Activated CD4-positive, alpha-beta T cell treated with anti-CD3 and anti-CD28 coated beads for 36 hours (primary cell): Measurements from ENCODE around the gene PKLR. TPM values are rescaled to one million over a fixed set of nuclear protein-coding genes. Genes with fewer than 3 reads are reported as not detected.

Source experiments
- ATAC-seq: fragments of 200-7000 bp; cut with Tn5 transposase; one replicate; pipeline ENCODE4 v1.10.0; 2021; ENCODE audit warnings: mild to moderate bottlenecking, moderate library complexity
- CTCF ChIA-PET: fragments of 350-600 bp; sonication (Branson Sonifier 250); formaldehyde crosslinking; loops from one replicate; lab custom pipeline; 2021; ENCODE audit warnings: antibody characterized with exemption; lab: Charles Lee
- POLR2A ChIA-PET: fragments of 350-600 bp; sonication (Branson Sonifier 250); formaldehyde crosslinking; loops from one replicate; lab custom pipeline; 2021; ENCODE audit warnings: antibody characterized with exemption, inconsistent platforms; lab: Charles Lee
- DNase-seq: peaks from one replicate; pipeline ENCODE4 v3.0.0-alpha.2; 2020
- H3K27ac Mint-ChIP-seq: one replicate; pipeline ENCODE4 v1.8.0; 2021; ENCODE audit warnings: mixed read lengths
- H3K27me3 Mint-ChIP-seq: one replicate; pipeline ENCODE4 v1.8.0; 2021; ENCODE audit warnings: mixed read lengths
- H3K36me3 Mint-ChIP-seq: one replicate; pipeline ENCODE4 v1.8.0; 2021; ENCODE audit warnings: low read depth, mixed read lengths
- H3K4me1 Mint-ChIP-seq: one replicate; pipeline ENCODE4 v1.8.0; 2021; ENCODE audit warnings: mixed read lengths
- H3K4me3 Mint-ChIP-seq: one replicate; pipeline ENCODE4 v1.8.0; 2021; ENCODE audit warnings: mild to moderate bottlenecking, moderate library complexity, mixed read lengths
- H3K9me3 Mint-ChIP-seq: one replicate; pipeline ENCODE4 v1.8.0; 2021; ENCODE audit warnings: low read depth, mixed read lengths
- intact Hi-C, 2 experiments: fragments of 100-400 bp; cut with DNase I in 1 of 2; cut with micrococcal nuclease in 1 of 2; formaldehyde crosslinking; loops; one replicate each; pipeline versions ENCODE4 v1.14.2 to v1.15.1; 2022 to 2024; cut with DNase I, micrococcal nuclease
- total RNA-seq, 2 experiments: library from RNA; stranded (reverse); gene quantifications; one replicate each; pipeline ENCODE4 v1.2.3, GENCODE V29; 2021

The PKLR gene
- total RNA-seq, 2 experiments from 2014 or later: not detected

DNA sequence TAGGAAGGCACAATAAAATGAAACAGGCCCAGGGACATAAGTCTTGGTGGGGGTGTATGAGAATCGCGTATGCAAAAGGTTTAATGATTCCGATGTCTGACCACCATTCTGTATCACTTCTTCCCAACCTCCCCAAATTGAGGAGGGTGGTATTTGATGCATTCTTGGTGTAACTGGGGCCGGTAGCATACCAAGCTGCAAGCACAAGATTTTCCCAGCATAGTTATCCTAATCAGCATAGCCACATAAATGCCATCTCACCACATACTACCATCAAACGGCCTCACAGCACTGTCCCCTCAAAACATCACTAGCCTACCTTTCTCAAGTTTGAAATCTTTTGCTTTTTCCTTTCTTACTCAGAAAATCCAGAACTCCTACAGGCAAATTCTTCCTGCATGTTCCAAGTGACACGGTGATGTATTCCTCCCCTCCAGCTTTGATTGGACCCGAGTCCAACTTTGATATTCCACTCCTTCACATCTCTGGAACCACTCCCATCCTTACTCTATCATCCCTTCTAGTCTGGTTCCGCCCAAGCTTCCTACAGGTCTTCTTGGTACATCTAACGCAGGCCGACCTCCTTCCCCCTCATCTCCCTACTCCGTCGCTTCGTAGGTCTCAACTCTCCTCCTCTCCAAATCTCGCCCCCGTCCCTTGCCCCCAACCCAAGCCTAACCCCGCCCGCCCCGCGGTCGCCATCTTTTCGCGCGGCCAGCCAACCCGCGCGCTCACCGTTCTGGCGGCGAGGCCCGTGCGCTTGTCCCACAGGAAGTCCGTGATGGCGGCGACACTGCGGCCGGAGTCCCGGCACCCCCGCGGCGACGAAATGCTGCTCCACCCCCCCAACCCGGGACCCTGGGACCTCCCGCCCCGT, 28.5 kb downstream of the PKLR start:
- DNase-seq (no peak), ATAC-seq (peak; percentile 45)
- Mint-ChIP-seq H3K27ac (peak overlapping the region; percentile 90), H3K27me3 (no peaks in the 10 kb centered on the region), H3K36me3 (peaks cover 45% of the 10 kb centered on the region), H3K4me1 (peaks cover 40% of the 10 kb centered on the region), H3K9me3 (no peaks in the 10 kb centered on the region), H3K4me3 (peak overlapping the region; percentile 91)
- intact Hi-C loops: loop anchor here (1.0 to 2.0 kb wide), 9 partner anchors 10 to 585 kb away; partner anchors contain the start of genes SCAMP3 (in 2 of the 2), ENTREP3 (in 1 of the 2), FDPS (in 1 of the 2) and GON4L (in 1 of the 2)
- CTCF ChIA-PET: interaction anchor here (0.9 to 5.6 kb wide), 8 partner anchors 10 to 100 kb away, joined by 3 to 34 read pairs (median 4); partner anchors contain the start of genes KRTCAP2, RUSC1 and SCAMP3
- POLR2A ChIA-PET: interaction anchor here (0.5 to 2.3 kb wide), 12 partner anchors 9 to 290 kb away, joined by 3 to 10 read pairs (median 4); partner anchors contain the start of genes ASH1L, ENTREP3, FDPS and KRTCAP2

DNA sequence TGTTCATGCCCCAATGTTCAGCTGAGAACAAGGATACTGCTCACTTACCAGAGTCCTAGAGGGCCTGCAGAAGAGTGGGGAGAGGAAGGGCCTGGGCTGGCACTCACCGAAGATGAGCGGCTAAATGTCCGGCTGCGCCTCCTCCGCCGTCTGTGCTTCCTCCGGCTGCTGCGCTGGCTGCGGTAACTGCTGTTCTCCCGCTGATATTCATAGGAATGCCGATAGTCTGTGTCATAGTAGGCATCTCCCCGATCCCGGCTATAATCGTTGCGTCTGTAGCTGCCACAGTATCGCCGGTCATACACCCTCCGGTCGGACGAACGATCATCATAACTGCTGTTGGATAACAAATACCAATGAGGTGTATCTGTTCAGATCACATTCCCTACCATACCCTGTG, 31.9 kb downstream of the PKLR start:
- no peak overlapping the region for H3K27ac Mint-ChIP-seq
- H3K4me3 Mint-ChIP-seq: no peak overlapping the region
- no peak for ATAC-seq
- no peaks in the 10 kb centered on the region for H3K27me3 Mint-ChIP-seq
- peaks cover 73% of the 10 kb centered on the region for H3K36me3 Mint-ChIP-seq
- no peaks in the 10 kb centered on the region for H3K9me3 Mint-ChIP-seq
- CTCF ChIA-PET: interaction anchor here (0.6 to 5.6 kb wide), 3 partner anchors 9 to 1226 kb away, joined by 3 to 34 read pairs (median 8); no protein-coding TSS in a partner anchor
- intact Hi-C loops: no loop called here
- POLR2A ChIA-PET: no interaction called here
- no peak for DNase-seq
- peaks cover 29% of the 10 kb centered on the region for H3K4me1 Mint-ChIP-seq

DNA sequence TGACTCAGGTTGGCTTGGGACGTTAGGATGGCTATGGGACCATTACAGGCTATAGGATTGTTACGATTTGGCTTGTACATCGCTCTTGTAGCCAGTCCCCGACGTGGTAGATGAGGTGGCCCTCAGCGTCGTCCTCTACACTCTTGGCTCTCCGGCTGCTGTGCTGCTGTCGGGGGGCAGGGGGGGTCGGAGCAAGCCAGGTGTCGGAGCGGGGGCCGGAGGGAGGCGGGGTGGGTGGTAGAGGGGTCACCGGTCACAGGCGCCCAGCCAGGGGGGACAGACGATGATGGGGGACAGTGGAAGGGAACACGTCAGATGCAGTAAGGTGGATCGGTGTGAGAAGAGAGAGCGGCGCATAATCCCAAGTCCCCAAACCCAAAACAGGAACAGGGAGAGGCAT, 32.6 kb downstream of the PKLR start:
- ATAC-seq: no peak
- H3K9me3 Mint-ChIP-seq: no peaks in the 10 kb centered on the region
- no peak overlapping the region for H3K27ac Mint-ChIP-seq
- no peaks in the 10 kb centered on the region for H3K27me3 Mint-ChIP-seq
- intact Hi-C loops: no loop called here
- peaks cover 79% of the 10 kb centered on the region for H3K36me3 Mint-ChIP-seq
- ChIA-PET CTCF (interaction anchor here (0.6 kb wide), 1 partner anchor 252 kb away, joined by 3 read pairs; no protein-coding TSS in a partner anchor), POLR2A (no interaction called here)
- no peak for DNase-seq
- H3K4me3 Mint-ChIP-seq: no peak overlapping the region
- H3K4me1 Mint-ChIP-seq: peaks cover 25% of the 10 kb centered on the region

DNA sequence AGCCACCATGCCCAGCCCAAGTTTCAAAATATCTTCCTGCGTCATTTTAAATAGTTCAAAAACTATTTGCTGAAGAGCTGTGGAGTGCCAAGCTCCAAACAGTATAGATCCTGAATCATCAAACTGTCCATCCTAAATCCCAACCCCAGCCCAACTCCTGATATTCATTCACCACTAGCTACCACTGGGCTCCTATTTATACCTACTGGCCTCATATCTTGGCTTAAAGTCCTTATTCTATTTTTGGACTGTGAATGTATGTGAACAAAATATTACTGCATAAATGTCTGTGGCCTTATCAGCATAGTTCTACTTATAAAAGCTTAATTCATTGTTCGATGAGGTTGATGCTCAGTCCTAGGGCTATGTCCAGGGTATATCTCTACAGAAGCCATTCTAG, 33.9 kb downstream of the PKLR start:
- H3K27ac Mint-ChIP-seq: no peak overlapping the region

DNA sequence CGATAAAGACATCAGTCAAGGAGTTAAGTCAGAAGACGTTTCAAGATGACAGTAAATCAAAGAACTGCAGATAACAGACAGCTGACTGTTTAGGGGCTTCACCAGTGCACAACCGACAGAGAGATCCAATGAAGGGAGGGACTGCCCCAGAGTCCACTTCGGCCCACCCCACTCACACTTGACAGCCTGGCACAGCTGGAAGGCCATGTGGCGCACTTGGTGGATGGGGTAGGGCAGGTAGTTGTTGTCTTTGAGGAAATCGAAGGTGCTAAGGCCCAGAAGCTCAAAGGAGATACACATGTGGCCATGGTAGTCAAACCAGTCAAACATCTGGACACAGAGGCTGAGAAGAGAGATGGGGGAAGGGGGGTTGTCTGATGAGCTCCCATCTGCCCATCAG, 34.7 kb downstream of the PKLR start:
- CTCF ChIA-PET: interaction anchor here (1.1 to 4.4 kb wide), 4 partner anchors 9 to 73 kb away, joined by 5 to 25 read pairs (median 5); no protein-coding TSS in a partner anchor
- Mint-ChIP-seq H3K36me3 (peaks cover 86% of the 10 kb centered on the region), H3K27me3 (no peaks in the 10 kb centered on the region), H3K4me1 (peaks cover 21% of the 10 kb centered on the region), H3K27ac (peak overlapping the region; percentile 47), H3K9me3 (no peaks in the 10 kb centered on the region), H3K4me3 (no peak overlapping the region)
- DNase-seq: no peak
- intact Hi-C loops: no loop called here
- ATAC-seq: no peak
- POLR2A ChIA-PET: interaction anchor here (0.6 kb wide), 1 partner anchor 17 kb away, joined by 3 read pairs; no protein-coding TSS in a partner anchor

More for the DNA sequence above, 33.9 kb downstream of the PKLR start:
- H3K9me3 Mint-ChIP-seq: no peaks in the 10 kb centered on the region
- peaks cover 24% of the 10 kb centered on the region for H3K4me1 Mint-ChIP-seq
- DNase-seq (no peak), ATAC-seq (no peak)
- ChIA-PET POLR2A (no interaction called here), CTCF (interaction anchor here (0.9 to 4.4 kb wide), 4 partner anchors 16 to 74 kb away, joined by 3 to 25 read pairs (median 4); no protein-coding TSS in a partner anchor)
- no peaks in the 10 kb centered on the region for H3K27me3 Mint-ChIP-seq
- H3K4me3 Mint-ChIP-seq: no peak overlapping the region
- H3K36me3 Mint-ChIP-seq: peaks cover 86% of the 10 kb centered on the region
- intact Hi-C loops: no loop called here

DNA sequence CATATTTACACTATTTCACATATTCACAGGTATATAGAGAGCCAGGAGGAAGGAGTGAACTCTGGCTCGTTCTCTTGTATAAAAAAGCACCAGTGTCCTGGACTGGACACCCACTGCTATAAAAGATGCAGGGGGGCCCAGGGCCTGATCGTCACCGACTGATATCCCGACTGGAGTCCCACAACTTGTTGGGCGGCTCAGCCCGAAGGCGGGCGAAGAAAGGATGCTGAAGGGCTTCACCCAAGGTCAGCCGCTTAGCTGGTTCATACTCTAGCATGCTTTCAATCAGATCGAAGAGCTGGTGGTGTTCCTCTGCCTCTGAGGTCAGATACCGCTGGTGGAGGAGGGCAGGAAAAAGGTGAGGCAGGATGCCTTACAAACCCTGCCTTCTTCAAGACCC, 38.2 kb downstream of the PKLR start:
- DNase-seq (no peak), ATAC-seq (no peak)
- Mint-ChIP-seq H3K4me3 (no peak overlapping the region), H3K27ac (peak overlapping the region; percentile 91), H3K4me1 (peaks cover 27% of the 10 kb centered on the region), H3K36me3 (peaks cover 76% of the 10 kb centered on the region), H3K9me3 (no peaks in the 10 kb centered on the region), H3K27me3 (no peaks in the 10 kb centered on the region)
- intact Hi-C loops: loop anchor here (2.0 to 5.0 kb wide), 4 partner anchors 44 to 789 kb away; partner anchors contain the start of genes FDPS (in 1 of the 2), LAMTOR2 (in 1 of the 2), RIT1 (in 1 of the 2) and UBQLN4 (in 1 of the 2)
- ChIA-PET POLR2A (interaction anchor here (0.6 to 1.1 kb wide), 2 partner anchors 10 to 13 kb away, joined by 3 to 5 read pairs; no protein-coding TSS in a partner anchor), CTCF (interaction anchor here (0.9 to 4.4 kb wide), 3 partner anchors 9 to 38 kb away, joined by 3 to 25 read pairs (median 13); partner anchors contain the start of gene CLK2)

DNA sequence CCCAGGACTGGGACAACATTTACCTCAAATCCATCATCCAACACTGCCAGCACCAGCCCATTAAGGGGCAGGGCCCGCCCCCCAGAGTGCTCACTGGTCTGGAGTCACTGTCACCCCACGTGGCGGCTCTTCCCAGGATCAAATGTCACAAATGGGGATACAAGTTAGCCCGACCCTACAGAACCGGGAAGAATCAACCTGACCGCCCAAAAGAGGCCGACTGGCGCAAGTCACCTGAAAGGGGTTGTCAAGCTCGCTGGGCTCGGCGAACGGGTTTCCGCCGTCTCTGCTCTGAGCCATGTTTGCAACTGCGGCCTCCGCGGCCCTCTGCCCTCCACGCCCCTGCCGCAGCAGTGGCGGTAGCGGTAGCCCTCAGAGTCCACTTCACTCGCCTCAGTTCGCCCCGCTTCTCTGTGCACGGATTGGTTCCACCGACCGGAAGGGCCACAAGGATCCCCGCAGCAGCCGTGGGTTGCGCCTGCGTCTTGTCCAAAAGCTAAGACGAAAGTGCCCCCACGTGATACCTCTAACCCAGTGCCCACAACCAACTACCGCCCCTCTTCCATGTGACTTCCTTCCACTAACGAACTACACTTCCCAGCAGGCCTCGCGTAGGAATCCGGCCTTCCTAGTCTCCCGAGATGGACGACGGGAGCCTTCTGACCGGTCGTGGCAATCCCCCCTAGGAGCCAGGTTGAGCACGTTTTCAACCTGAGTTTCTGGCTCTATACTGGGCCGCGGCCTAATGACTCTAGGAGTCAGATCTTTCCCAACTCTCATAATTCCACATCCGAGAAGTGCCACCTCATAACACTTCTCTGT, 39.2 kb downstream of the PKLR start, which contains the start of gene SCAMP3:
Gene SCAMP3, minus strand, starts transcription at position 509 of the 822 bp plus-strand sequence. Its CDS starts 209 bp downstream, at position 300.
- POLR2A ChIA-PET: interaction anchor here (1.0 to 1.8 kb wide), 4 partner anchors 11 to 67 kb away, joined by 3 to 10 read pairs (median 3); partner anchors contain the start of genes CLK2 and FDPS

DNA sequence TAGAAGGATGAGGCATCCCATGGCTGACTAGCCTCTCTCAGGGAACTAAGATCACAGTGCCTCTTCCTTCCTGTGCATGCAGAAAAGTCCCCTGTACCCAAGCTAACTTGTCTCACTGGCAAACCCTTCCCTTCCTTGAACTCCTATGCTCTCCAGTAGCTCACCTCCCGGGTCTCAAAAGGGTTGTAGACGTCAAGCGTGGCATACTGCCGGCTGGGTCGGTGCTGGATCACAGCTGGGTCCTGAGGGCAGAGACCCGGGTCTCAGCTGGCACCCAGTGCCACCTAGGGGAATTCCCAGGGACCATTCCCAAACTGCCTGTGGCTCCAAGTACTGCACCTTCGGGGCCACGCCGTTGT, 39.8 kb downstream of the PKLR start:
- ChIA-PET CTCF (interaction anchor here (0.5 to 4.4 kb wide), 7 partner anchors 10 to 696 kb away, joined by 3 to 47 read pairs (median 4); partner anchors contain the start of genes CLK2 and FDPS), POLR2A (interaction anchor here (0.5 to 1.8 kb wide), 7 partner anchors 10 to 281 kb away, joined by 3 to 10 read pairs (median 3); partner anchors contain the start of genes CLK2 and FDPS)
- DNase-seq (peak; percentile 53), ATAC-seq (peak; percentile 56)
- peak overlapping the region; percentile 98 for H3K4me3 Mint-ChIP-seq
- H3K27ac Mint-ChIP-seq: peak overlapping the region; percentile 91
- no peaks in the 10 kb centered on the region for H3K27me3 Mint-ChIP-seq
- intact Hi-C loops: loop anchor here (5.0 kb wide), 3 partner anchors 46 to 791 kb away; partner anchors contain the start of genes FDPS (in 1 of the 2), LAMTOR2 (in 1 of the 2), UBQLN4 (in 1 of the 2) and ZBTB7B (in 1 of the 2)
- no peaks in the 10 kb centered on the region for H3K9me3 Mint-ChIP-seq
- peaks cover 27% of the 10 kb centered on the region for H3K4me1 Mint-ChIP-seq
- peaks cover 74% of the 10 kb centered on the region for H3K36me3 Mint-ChIP-seq

More for the DNA sequence above, 39.2 kb downstream of the PKLR start, which contains the start of gene SCAMP3:
- ATAC-seq (peak; percentile 95), DNase-seq (peak; percentile 93)
- CTCF ChIA-PET: interaction anchor here (0.7 to 4.4 kb wide), 5 partner anchors 10 to 326 kb away, joined by 3 to 47 read pairs (median 3); partner anchors contain the start of genes CLK2 and FDPS
- H3K4me3 Mint-ChIP-seq: peak within 1 kb of the TSS; percentile 98
- H3K4me1 Mint-ChIP-seq: peaks cover 27% of the 10 kb centered on the region
- H3K27me3 Mint-ChIP-seq: no peaks in the 10 kb centered on the region
- no peaks in the 10 kb centered on the region for H3K9me3 Mint-ChIP-seq
- H3K27ac Mint-ChIP-seq: peak within 1 kb of the TSS; percentile 91
- intact Hi-C loops: loop anchor here (1.0 to 5.0 kb wide), 9 partner anchors 11 to 790 kb away; partner anchors contain the start of genes CLK2 (in 2 of the 2), FDPS (in 2 of the 2), LAMTOR2 (in 1 of the 2) and RIT1 (in 1 of the 2)
- H3K36me3 Mint-ChIP-seq: peaks cover 73% of the 10 kb centered on the region

DNA sequence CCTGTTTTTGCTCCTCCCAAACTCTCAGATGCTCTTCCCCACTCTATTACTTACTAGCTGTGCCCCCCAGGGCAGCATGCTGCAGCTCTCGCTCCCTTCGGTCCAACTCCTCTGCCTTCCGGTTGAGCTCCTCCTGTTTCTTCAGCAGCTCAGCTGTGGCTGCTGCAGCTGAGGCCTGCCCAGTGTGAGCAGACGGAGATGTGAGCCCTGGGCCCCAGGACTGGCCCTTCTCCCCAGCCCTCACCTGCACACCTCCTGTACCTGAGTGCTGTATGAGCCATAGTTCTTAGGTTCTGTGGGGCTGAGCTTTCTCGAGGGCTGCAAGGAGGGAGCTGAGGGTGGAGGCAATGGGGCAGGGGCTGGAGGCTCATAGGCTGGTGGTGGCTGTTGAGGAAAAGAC, 41.0 kb downstream of the PKLR start:
- ChIA-PET CTCF (interaction anchor here (0.6 to 4.4 kb wide), 8 partner anchors 9 to 1197 kb away, joined by 3 to 47 read pairs (median 4); no protein-coding TSS in a partner anchor), POLR2A (interaction anchor here (0.8 to 2.1 kb wide), 3 partner anchors 9 to 63 kb away, joined by 4 to 7 read pairs (median 4); partner anchors contain the start of gene CLK2)
- intact Hi-C loops: loop anchor here (5.0 kb wide), 3 partner anchors 47 to 792 kb away; partner anchors contain the start of genes FDPS (in 1 of the 2), LAMTOR2 (in 1 of the 2), UBQLN4 (in 1 of the 2) and ZBTB7B (in 1 of the 2)
- no peak for ATAC-seq
- H3K4me1 Mint-ChIP-seq: peaks cover 34% of the 10 kb centered on the region
- peaks cover 69% of the 10 kb centered on the region for H3K36me3 Mint-ChIP-seq
- no peaks in the 10 kb centered on the region for H3K9me3 Mint-ChIP-seq
- peak overlapping the region; percentile 98 for H3K4me3 Mint-ChIP-seq
- DNase-seq: no peak
- H3K27ac Mint-ChIP-seq: peak overlapping the region; percentile 91
- no peaks in the 10 kb centered on the region for H3K27me3 Mint-ChIP-seq
